Coronary artery (tissue), 2 donors: ENCODE data around the gene CHERP.

Experiments used
- DNase-seq: peaks from one replicate; pipeline ENCODE4 v3.0.0-alpha.2; 2017; ENCODE audit warnings: low spot score
- H3K27ac ChIP-seq, 2 donors: fragments of 200-600 bp; sonication (generic); one replicate each; pipeline ENCODE4 v1.5.1; 2016 to 2019
- H3K4me3 ChIP-seq: fragments of 200-600 bp; sonication (generic); 2 replicates; pipeline ENCODE4 v1.5.1; 2016; ENCODE audit warnings: mild to moderate bottlenecking, moderate library complexity
- TF ChIP-seq, protein P1 (sequence below): fragments of 200-600 bp; sonication (generic); IDR thresholded peaks from one replicate; pipeline ENCODE4 v1.5.1; 2019; ENCODE audit warnings: antibody characterized with exemption

The CHERP gene

DNA sequence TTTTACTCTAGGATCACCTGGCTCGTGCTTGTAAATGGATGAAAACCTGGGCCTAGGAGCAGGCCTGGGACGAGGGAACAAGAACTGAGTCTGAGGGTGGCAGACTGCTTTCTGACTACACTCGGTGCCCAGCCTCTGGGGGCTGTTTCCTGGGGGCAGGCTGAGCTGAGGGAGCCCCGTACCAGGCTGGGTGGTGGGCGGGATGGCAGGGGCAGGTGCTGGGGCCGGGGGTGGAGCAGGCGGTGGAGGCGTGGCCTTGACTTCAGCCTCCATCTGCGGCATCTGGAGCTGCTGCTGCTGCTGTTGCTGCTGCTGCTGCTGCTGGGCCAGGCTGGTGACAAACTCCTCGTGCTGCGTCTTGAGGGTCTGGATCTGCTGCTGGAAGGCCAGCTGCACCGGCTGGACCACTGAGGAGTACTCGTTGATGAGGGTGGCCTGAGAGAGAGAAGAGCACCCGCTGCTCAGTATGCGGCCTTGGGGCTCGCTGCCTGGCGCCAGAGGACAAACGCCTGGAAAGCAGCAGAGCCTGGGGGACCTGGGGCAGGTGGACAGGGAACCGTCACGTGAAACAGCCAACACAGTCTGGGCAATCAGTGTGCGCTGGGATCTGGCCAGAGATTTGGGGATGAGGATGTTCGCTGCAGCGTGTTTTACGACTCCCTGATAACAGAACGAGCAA is 12.6 kb downstream of the CHERP start:
- TF ChIP-seq, protein P1, sequence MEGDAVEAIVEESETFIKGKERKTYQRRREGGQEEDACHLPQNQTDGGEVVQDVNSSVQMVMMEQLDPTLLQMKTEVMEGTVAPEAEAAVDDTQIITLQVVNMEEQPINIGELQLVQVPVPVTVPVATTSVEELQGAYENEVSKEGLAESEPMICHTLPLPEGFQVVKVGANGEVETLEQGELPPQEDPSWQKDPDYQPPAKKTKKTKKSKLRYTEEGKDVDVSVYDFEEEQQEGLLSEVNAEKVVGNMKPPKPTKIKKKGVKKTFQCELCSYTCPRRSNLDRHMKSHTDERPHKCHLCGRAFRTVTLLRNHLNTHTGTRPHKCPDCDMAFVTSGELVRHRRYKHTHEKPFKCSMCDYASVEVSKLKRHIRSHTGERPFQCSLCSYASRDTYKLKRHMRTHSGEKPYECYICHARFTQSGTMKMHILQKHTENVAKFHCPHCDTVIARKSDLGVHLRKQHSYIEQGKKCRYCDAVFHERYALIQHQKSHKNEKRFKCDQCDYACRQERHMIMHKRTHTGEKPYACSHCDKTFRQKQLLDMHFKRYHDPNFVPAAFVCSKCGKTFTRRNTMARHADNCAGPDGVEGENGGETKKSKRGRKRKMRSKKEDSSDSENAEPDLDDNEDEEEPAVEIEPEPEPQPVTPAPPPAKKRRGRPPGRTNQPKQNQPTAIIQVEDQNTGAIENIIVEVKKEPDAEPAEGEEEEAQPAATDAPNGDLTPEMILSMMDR, result no peak
- no peak overlapping the region for H3K27ac ChIP-seq

DNA sequence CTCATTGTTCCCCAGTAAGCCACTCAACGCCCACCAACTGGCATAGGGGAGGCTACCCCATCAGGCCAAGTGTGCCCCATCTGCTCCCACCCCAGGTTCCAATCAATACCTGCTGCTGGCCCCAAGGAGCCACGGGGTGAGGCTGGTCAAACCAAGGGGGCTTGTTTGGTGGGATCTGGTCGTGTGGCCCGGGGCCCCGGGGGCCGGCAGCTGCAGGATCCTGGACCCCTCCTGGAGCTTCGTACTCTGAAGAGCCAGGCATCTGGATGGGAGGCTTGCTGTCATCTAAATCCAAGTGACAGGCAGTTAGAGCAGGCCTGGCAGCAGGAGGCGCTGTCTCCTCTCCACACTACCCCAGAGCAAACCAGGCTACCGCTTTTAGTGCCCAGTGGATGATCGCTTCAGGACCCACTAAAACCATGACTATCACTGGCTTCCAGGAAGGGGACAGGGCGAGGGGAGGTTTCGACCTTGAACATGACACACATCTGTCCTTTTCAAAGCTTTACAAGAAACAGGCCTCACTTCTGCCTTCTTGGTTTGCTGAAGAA is 14.2 kb downstream of the CHERP start:
- no peak for DNase-seq
- Histone ChIP-seq H3K27ac (no peak overlapping the region), H3K4me3 (no peak overlapping the region)
- TF ChIP-seq, protein P1, result no peak

More for the DNA sequence above, 12.6 kb downstream of the CHERP start:
- H3K4me3 ChIP-seq, result no peak overlapping the region
- DNase-seq, result no peak

DNA sequence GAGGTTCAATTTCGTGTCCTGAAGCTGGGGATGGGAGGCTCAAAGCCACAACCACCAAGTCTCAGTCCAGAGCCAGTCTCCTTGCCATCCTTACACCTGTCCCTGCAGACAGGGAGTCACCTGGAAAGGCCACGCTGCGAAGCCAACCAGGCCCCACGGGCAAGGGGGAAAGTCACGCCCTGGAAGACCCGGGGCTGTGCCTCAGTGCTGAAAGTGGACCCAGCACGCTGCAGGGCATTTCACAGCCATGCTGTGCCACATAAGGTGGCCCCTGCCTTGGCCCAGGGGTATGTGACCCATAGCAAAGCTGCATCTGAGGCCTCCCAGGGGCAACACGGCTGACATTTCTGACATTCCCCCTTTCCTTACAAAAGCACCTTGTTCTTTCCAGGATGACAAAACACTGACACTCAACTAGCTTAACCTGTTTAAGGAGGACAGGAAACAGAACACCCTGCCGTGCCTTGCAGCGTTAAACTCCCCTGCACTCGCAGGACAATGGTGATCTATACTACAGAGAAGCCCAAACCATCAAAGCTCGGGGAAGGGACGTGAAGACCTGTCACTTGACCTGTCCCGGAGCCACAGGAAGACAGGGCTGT is 14.8 kb downstream of the CHERP start:
- H3K27ac ChIP-seq, result no peak overlapping the region

DNA sequence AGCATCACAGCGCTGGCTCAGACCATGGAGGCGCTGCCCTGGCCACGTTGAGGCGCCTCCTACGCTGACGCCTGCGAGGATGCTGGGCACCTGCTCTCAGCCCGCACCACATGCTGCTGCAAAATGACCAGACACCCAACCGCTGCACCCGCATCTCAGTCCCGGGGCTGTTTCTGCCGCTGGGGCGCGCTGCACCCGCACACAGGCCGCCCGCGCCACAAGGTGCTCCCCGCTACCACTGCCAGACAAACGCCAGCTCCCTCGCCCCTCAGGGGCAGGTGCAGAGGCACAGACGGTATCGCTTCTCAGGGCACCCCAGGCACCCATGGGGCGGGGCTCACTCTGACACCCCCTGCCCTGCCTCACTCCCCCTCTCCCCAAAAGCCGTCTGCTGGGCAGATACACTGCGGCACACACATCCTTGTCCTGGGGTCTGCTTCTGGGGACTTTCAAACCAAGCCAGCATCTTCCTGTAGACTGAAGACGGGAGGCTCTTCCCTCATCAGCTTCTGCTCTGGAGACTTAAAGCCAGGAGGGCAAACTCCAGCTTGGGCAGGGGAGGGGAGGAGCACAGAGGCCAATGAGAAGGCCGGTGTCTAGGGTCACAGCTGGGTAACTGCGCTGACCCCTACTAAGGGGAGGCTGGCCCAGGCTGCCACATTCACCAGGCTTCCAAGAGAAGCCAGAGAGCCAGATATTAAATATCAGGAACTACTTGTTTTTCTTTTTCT is 16.3 kb downstream of the CHERP start:
- no peak overlapping the region for H3K27ac ChIP-seq
- TF ChIP-seq, protein P1, result no peak
- no peak for DNase-seq
- no peak overlapping the region for H3K4me3 ChIP-seq

More for the DNA sequence above, 14.8 kb downstream of the CHERP start:
- DNase-seq, result no peak
- H3K4me3 ChIP-seq, result no peak overlapping the region
- TF ChIP-seq, protein P1, result no peak

DNA sequence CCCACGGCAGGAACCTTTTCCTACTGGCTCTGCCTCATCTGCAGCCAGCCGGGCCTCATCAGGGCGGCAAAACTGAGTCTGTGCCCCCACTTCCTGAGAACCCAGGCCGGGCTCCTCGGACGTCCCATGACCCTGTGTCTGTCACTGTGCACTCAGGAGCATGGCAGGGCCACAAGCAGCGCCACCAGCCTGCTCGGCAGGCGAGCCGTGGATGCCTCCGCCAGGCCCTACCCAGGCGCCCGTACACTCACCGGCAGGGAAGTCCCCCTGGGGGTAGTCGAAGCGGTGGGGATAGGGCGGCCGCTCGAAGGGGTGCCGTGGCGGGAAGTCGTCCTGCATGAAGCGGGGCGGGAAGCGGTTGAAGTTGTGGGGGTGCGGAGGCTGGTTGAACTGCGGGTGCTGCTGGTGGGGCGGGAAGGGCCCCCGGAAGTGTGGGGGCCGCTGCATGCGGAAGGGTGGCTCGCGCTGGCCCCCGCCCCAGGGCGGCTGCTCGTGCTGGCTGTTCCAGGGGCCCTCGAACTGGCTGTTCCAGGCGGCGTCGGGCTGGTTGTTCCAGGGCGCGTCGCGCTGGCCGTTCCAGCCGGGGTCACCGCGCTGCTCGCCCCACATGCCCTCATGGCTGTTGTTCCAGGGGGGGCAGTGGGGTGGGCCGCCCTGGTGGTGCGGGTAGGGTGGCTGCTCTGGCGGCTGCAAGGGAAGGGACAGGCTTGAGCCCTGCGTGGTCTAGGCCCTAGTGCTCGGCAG is 17.1 kb downstream of the CHERP start:
- DNase-seq, result no peak
- H3K4me3 ChIP-seq, result no peak overlapping the region
- TF ChIP-seq, protein P1, result no peak
- H3K27ac ChIP-seq, result no peak overlapping the region

DNA sequence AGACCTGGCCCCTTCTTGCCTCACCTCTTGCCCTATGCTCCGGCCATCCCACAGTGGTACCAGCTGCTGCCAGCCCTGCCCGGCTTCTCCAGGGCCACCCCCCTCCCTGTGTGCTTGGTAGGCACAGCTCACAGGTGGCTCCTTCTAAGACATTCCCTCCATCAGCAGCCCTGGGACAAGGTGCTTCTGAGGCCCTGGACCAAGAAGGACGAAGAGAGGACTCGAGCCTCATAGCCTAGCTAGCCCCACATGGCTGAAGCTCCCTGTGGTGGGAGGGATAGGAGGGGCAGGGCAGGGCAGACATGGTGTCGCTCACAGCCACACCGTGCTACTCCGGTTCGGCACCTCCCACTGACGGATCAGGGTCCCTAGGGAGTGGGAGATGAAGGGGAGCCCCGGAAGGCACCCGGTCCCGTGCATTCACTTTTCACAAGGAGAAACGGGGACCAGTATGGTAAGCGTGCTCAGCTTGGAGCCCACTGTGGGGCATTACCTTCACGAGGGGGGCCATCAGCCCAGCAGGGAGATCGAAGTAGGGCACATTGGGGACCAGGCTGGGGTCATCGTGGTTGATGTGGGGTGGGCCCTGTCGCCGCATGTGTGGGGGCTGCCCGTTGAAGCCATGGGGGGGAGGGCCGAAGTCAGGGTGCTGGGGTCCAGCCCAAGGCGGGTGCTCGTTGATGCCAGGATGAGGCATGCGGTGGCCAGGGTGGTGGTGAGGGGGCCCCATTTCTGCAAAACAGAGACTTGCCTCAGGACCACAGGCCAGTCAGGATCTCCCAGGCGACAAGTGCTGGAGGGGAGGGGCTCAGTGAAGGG is 19.5 kb downstream of the CHERP start:
- H3K27ac ChIP-seq, result no peak overlapping the region
- no peak for DNase-seq
- H3K4me3 ChIP-seq, result no peak overlapping the region
- TF ChIP-seq, protein P1, result no peak
